HEK293 (cell line): Measurements from ENCODE around the gene MEGF6.

Experiments
- CTCF ChIA-PET: fragments of 350-600 bp; formaldehyde crosslinking; extraction: SDS; loops from one replicate; lab custom pipeline; 2021; ENCODE audit warnings: antibody characterized with exemption; lab: Yijun Ruan, JAX
- POLR2A ChIA-PET: fragments of 300-600 bp; formaldehyde crosslinking; extraction: SDS; loops from one replicate; lab custom pipeline; 2020; ENCODE audit warnings: antibody characterized with exemption, inconsistent platforms; lab: Yijun Ruan, JAX
- H3K27ac ChIP-seq: fragments of 200-500 bp; sonication (Bioruptor generic); 2 replicates; pipeline ENCODE4 v1.5.1; 2014; ENCODE audit warnings: low read depth, low read length, control low read depth, inconsistent platforms; ENCODE audit errors: extremely low read depth
- H3K36me3 ChIP-seq, 2 experiments: fragments of 200-500 bp in 1 of 2; sonication (Bioruptor generic) in 1 of 2; 1 replicate in 1 of 2; 2 replicates in 1 of 2; pipeline ENCODE4 v1.5.1; 2014 to 2017; ENCODE audit warnings: inconsistent platforms in 2 of 2, low read length in 2 of 2; ENCODE audit not compliant: control insufficient read depth in 2 of 2, insufficient read depth in 1 of 2
- H3K4me1 ChIP-seq: fragments of 200-500 bp; sonication (Bioruptor generic); 2 replicates; pipeline ENCODE4 v1.5.1; 2014; ENCODE audit warnings: mild to moderate bottlenecking, low read length, inconsistent platforms; ENCODE audit not compliant: control insufficient read depth, insufficient read depth
- H3K4me3 ChIP-seq: 2 replicates; pipeline ENCODE4 v1.5.1; 2011; ENCODE audit warnings: low read depth, mild to moderate bottlenecking, control low read depth, low read length, moderate library complexity
- H3K9me3 ChIP-seq: fragments of 200-500 bp; sonication (Bioruptor generic); 2 replicates; pipeline ENCODE4 v1.5.1; 2014; ENCODE audit warnings: low read depth, low read length, inconsistent platforms; ENCODE audit not compliant: control insufficient read depth, insufficient read depth
- GLI4 ChIP-seq: fragments of 450-650 bp; formaldehyde crosslinking; IDR thresholded peaks from 2 replicates; pipeline ENCODE4 v1.5.1; 2016; ENCODE audit warnings: missing biosample characterization, missing genetic modification characterization
- HOXA7 ChIP-seq: sonication (generic); formaldehyde crosslinking; IDR thresholded peaks from 2 replicates; pipeline ENCODE4 v1.8.1; 2022; ENCODE audit warnings: missing genetic modification reagents, borderline replicate concordance
- OVOL3 ChIP-seq: fragments of 450-650 bp; formaldehyde crosslinking; IDR thresholded peaks from 2 replicates; pipeline ENCODE4 v1.5.1; 2016; ENCODE audit warnings: missing biosample characterization, missing genetic modification characterization
- SALL2 ChIP-seq: fragments of 450-650 bp; formaldehyde crosslinking; IDR thresholded peaks from 2 replicates; pipeline ENCODE4 v1.5.0; 2017; ENCODE audit warnings: missing biosample characterization, mild to moderate bottlenecking, missing genetic modification characterization, borderline replicate concordance
- ZBTB20 ChIP-seq: fragments of 450-650 bp; formaldehyde crosslinking; IDR thresholded peaks from 2 replicates; pipeline ENCODE4 v1.5.1; 2016; ENCODE audit warnings: missing biosample characterization, missing genetic modification characterization
- ZNF121 ChIP-seq: fragments of 450-650 bp; formaldehyde crosslinking; IDR thresholded peaks from 2 replicates; pipeline ENCODE4 v1.5.1; 2016; ENCODE audit warnings: missing biosample characterization, missing genetic modification characterization
- ZNF155 ChIP-seq: fragments of 450-650 bp; formaldehyde crosslinking; IDR thresholded peaks from 2 replicates; pipeline ENCODE4 v1.5.1; 2016; ENCODE audit warnings: missing biosample characterization, missing genetic modification characterization
- ZNF169 ChIP-seq: fragments of 450-650 bp; formaldehyde crosslinking; IDR thresholded peaks from 2 replicates; pipeline ENCODE4 v1.5.1; 2016; ENCODE audit warnings: missing biosample characterization, missing genetic modification characterization
- ZNF2 ChIP-seq: fragments of 450-650 bp; formaldehyde crosslinking; IDR thresholded peaks from 2 replicates; pipeline ENCODE4 v1.5.1; 2016; ENCODE audit warnings: missing biosample characterization, missing genetic modification characterization
- ZNF23 ChIP-seq: fragments of 450-650 bp; formaldehyde crosslinking; IDR thresholded peaks from 2 replicates; pipeline ENCODE4 v1.5.1; 2016; ENCODE audit warnings: missing biosample characterization, missing genetic modification characterization, borderline replicate concordance
- ZNF311 ChIP-seq: fragments of 450-650 bp; formaldehyde crosslinking; IDR thresholded peaks from 2 replicates; pipeline ENCODE4 v1.5.1; 2017; ENCODE audit warnings: missing biosample characterization, missing genetic modification characterization, borderline replicate concordance
- ZNF324 ChIP-seq: fragments of 450-650 bp; formaldehyde crosslinking; IDR thresholded peaks from 2 replicates; pipeline ENCODE4 v1.5.1; 2016; ENCODE audit warnings: missing biosample characterization, missing genetic modification characterization
- ZNF48 ChIP-seq: fragments of 450-650 bp; formaldehyde crosslinking; IDR thresholded peaks from 2 replicates; pipeline ENCODE4 v1.5.1; 2016; ENCODE audit warnings: missing biosample characterization, missing genetic modification characterization
- ZNF529 ChIP-seq: fragments of 450-650 bp; formaldehyde crosslinking; IDR thresholded peaks from 2 replicates; pipeline ENCODE4 v1.5.1; 2017; ENCODE audit warnings: missing genetic modification characterization, missing biosample characterization; ENCODE audit not compliant: insufficient replicate concordance
- ZNF571 ChIP-seq: fragments of 450-650 bp; formaldehyde crosslinking; IDR thresholded peaks from 2 replicates; pipeline ENCODE4 v1.5.0; 2017; ENCODE audit warnings: missing biosample characterization, missing genetic modification characterization
- ZNF837 ChIP-seq: fragments of 450-650 bp; formaldehyde crosslinking; IDR thresholded peaks from 2 replicates; pipeline ENCODE4 v1.5.1; 2016; ENCODE audit warnings: missing biosample characterization, missing genetic modification characterization
- TF ChIP-seq, protein P1 (sequence below): fragments of 450-650 bp; formaldehyde crosslinking; IDR thresholded peaks from 2 replicates; pipeline ENCODE4 v1.5.1; 2016; ENCODE audit warnings: missing biosample characterization, missing genetic modification characterization, low read depth
- TF ChIP-seq, protein P2 (sequence below): fragments of 450-650 bp; IDR thresholded peaks from 2 replicates; pipeline ENCODE4 v1.5.1; 2018; ENCODE audit warnings: missing biosample characterization, mild to moderate bottlenecking, missing genetic modification characterization
- TF ChIP-seq, protein P3 (sequence below): fragments of 450-650 bp; formaldehyde crosslinking; IDR thresholded peaks from 2 replicates; pipeline ENCODE4 v1.5.1; 2016; ENCODE audit warnings: missing biosample characterization, missing genetic modification characterization
- TF ChIP-seq, protein P4 (sequence below): fragments of 450-650 bp; formaldehyde crosslinking; IDR thresholded peaks from 2 replicates; pipeline ENCODE4 v1.5.1; 2017; ENCODE audit warnings: missing biosample characterization, missing genetic modification characterization
- TF ChIP-seq, protein P5 (sequence below): fragments of 450-650 bp; formaldehyde crosslinking; IDR thresholded peaks from 2 replicates; pipeline ENCODE4 v1.5.1; 2016; ENCODE audit warnings: missing biosample characterization, missing genetic modification characterization
- TF ChIP-seq, protein P6 (sequence below): fragments of 450-650 bp; formaldehyde crosslinking; IDR thresholded peaks from 2 replicates; pipeline ENCODE4 v1.5.1; 2016; ENCODE audit warnings: missing biosample characterization, missing genetic modification characterization
- TF ChIP-seq, protein P7 (sequence below): fragments of 450-650 bp; formaldehyde crosslinking; IDR thresholded peaks from 2 replicates; pipeline ENCODE4 v1.5.1; 2016; ENCODE audit warnings: missing biosample characterization, missing genetic modification characterization

Gene MEGF6

DNA sequence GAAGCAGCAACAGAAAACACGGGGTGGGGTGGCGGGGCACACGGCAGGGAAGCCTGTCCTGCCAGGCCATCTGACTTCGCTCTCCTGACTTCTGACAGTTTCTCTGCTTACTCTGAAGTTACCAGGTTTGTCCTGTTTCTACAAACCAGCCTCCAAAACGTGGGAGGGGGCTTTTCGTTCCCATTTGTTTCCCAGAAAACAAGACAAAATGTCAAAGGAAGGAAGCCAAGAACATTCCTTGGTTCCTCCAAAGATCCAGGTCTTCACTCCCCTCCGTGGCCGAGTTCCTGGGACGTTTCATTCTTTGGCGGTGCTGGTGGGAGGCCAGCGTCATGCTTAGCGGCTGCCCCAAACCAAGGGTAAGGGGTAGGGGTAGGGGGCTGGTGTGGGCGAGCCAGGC is 49.6 kb downstream of the MEGF6 start (continued):
- TF ChIP-seq, protein P1, sequence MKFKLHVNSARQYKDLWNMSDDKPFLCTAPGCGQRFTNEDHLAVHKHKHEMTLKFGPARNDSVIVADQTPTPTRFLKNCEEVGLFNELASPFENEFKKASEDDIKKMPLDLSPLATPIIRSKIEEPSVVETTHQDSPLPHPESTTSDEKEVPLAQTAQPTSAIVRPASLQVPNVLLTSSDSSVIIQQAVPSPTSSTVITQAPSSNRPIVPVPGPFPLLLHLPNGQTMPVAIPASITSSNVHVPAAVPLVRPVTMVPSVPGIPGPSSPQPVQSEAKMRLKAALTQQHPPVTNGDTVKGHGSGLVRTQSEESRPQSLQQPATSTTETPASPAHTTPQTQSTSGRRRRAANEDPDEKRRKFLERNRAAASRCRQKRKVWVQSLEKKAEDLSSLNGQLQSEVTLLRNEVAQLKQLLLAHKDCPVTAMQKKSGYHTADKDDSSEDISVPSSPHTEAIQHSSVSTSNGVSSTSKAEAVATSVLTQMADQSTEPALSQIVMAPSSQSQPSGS (tag by site-specific recombination), result no peak
- TF ChIP-seq ZNF23 (tag by site-specific recombination) (no peak), ZNF324 (no peak)

DNA sequence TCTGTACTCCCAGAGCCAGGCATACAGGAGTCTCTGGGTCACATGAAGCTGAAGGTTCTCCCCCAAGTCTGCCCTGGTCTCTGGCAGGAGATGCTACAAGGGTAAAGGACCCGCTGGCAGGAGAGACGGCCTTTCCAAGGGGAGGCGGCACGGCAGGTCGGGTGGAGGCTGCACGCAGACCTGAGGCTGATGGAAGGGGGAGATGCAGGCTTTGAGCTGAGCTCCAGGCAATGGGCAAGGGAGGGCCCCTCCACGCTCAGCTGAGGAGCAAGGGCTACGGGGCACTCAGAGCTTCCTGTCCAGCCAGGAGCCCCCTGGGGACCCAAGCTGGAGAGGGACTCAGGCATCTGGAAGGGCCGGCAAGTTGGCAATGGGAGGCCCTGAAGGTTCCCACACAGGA is 50.3 kb downstream of the MEGF6 start:
- Histone ChIP-seq H3K4me1 (no peaks in the 10 kb centered on the region), H3K4me3 (no peak overlapping the region), H3K36me3 (no peaks in the 10 kb centered on the region), H3K9me3 (no peaks in the 10 kb centered on the region), H3K27ac (no peak overlapping the region)
- TF ChIP-seq, protein P2, sequence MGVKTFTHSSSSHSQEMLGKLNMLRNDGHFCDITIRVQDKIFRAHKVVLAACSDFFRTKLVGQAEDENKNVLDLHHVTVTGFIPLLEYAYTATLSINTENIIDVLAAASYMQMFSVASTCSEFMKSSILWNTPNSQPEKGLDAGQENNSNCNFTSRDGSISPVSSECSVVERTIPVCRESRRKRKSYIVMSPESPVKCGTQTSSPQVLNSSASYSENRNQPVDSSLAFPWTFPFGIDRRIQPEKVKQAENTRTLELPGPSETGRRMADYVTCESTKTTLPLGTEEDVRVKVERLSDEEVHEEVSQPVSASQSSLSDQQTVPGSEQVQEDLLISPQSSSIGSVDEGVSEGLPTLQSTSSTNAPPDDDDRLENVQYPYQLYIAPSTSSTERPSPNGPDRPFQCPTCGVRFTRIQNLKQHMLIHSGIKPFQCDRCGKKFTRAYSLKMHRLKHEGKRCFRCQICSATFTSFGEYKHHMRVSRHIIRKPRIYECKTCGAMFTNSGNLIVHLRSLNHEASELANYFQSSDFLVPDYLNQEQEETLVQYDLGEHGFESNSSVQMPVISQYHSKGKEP, result no peak
- TF ChIP-seq GLI4 (tag by site-specific recombination) (no peak), ZNF169 (tag by site-specific recombination) (no peak), ZNF155 (tag by site-specific recombination) (no peak), ZBTB20 (tag by site-specific recombination) (no peak), ZNF571 (tag by site-specific recombination) (no peak), ZNF837 (tag by site-specific recombination) (no peak), ZNF311 (tag by site-specific recombination) (no peak), ZNF121 (tag by site-specific recombination) (no peak), SALL2 (no peak), ZNF48 (tag by site-specific recombination) (no peak), ZNF529 (no peak), ZNF2 (tag by site-specific recombination) (no peak), HOXA7 (CRISPR knock-in tag) (no peak), OVOL3 (no peak)
- TF ChIP-seq, protein P3, sequence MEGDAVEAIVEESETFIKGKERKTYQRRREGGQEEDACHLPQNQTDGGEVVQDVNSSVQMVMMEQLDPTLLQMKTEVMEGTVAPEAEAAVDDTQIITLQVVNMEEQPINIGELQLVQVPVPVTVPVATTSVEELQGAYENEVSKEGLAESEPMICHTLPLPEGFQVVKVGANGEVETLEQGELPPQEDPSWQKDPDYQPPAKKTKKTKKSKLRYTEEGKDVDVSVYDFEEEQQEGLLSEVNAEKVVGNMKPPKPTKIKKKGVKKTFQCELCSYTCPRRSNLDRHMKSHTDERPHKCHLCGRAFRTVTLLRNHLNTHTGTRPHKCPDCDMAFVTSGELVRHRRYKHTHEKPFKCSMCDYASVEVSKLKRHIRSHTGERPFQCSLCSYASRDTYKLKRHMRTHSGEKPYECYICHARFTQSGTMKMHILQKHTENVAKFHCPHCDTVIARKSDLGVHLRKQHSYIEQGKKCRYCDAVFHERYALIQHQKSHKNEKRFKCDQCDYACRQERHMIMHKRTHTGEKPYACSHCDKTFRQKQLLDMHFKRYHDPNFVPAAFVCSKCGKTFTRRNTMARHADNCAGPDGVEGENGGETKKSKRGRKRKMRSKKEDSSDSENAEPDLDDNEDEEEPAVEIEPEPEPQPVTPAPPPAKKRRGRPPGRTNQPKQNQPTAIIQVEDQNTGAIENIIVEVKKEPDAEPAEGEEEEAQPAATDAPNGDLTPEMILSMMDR (tag by site-specific recombination), result no peak
- TF ChIP-seq, protein P4, sequence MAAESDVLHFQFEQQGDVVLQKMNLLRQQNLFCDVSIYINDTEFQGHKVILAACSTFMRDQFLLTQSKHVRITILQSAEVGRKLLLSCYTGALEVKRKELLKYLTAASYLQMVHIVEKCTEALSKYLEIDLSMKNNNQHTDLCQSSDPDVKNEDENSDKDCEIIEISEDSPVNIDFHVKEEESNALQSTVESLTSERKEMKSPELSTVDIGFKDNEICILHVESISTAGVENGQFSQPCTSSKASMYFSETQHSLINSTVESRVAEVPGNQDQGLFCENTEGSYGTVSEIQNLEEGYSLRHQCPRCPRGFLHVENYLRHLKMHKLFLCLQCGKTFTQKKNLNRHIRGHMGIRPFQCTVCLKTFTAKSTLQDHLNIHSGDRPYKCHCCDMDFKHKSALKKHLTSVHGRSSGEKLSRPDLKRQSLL (tag by site-specific recombination), result no peak
- TF ChIP-seq, protein P5, sequence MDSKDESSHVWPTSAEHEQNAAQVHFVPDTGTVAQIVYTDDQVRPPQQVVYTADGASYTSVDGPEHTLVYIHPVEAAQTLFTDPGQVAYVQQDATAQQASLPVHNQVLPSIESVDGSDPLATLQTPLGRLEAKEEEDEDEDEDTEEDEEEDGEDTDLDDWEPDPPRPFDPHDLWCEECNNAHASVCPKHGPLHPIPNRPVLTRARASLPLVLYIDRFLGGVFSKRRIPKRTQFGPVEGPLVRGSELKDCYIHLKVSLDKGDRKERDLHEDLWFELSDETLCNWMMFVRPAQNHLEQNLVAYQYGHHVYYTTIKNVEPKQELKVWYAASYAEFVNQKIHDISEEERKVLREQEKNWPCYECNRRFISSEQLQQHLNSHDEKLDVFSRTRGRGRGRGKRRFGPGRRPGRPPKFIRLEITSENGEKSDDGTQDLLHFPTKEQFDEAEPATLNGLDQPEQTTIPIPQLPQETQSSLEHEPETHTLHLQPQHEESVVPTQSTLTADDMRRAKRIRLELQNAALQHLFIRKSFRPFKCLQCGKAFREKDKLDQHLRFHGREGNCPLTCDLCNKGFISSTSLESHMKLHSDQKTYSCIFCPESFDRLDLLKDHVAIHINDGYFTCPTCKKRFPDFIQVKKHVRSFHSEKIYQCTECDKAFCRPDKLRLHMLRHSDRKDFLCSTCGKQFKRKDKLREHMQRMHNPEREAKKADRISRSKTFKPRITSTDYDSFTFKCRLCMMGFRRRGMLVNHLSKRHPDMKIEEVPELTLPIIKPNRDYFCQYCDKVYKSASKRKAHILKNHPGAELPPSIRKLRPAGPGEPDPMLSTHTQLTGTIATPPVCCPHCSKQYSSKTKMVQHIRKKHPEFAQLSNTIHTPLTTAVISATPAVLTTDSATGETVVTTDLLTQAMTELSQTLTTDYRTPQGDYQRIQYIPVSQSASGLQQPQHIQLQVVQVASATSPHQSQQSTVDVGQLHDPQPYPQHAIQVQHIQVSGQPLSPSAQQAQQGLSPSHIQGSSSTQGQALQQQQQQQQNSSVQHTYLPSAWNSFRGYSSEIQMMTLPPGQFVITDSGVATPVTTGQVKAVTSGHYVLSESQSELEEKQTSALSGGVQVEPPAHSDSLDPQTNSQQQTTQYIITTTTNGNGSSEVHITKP, result no peak
- TF ChIP-seq, protein P6, sequence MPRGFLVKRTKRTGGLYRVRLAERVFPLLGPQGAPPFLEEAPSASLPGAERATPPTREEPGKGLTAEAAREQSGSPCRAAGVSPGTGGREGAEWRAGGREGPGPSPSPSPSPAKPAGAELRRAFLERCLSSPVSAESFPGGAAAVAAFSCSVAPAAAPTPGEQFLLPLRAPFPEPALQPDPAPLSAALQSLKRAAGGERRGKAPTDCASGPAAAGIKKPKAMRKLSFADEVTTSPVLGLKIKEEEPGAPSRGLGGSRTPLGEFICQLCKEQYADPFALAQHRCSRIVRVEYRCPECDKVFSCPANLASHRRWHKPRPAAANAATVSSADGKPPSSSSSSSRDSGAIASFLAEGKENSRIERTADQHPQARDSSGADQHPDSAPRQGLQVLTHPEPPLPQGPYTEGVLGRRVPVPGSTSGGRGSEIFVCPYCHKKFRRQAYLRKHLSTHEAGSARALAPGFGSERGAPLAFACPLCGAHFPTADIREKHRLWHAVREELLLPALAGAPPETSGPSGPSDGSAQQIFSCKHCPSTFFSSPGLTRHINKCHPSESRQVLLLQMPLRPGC (tag by site-specific recombination), result no peak
- TF ChIP-seq, protein P7, sequence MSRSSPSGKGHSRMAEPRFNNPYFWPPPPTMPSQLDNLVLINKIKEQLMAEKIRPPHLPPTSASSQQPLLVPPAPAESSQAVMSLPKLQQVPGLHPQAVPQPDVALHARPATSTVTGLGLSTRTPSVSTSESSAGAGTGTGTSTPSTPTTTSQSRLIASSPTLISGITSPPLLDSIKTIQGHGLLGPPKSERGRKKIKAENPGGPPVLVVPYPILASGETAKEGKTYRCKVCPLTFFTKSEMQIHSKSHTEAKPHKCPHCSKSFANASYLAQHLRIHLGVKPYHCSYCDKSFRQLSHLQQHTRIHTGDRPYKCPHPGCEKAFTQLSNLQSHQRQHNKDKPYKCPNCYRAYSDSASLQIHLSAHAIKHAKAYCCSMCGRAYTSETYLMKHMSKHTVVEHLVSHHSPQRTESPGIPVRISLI, result no peak
- POLR2A ChIA-PET, result no interaction called here
- CTCF ChIA-PET, result interaction anchor here (1.0 to 1.3 kb wide), 2 partner anchors 58 to 60 kb away, joined by 3 to 6 read pairs; no protein-coding TSS in a partner anchor
